GM18511 (cell line): ENCODE measurements around the gene PANK1.

Experiments used
- ATAC-seq: cut with Tn5 transposase; IDR thresholded peaks from one replicate; pipeline ENCODE4 v1.9.1; 2021; ENCODE audit warnings: mild to moderate bottlenecking, moderate library complexity; ENCODE audit not compliant: unreplicated experiment

Gene PANK1

DNA sequence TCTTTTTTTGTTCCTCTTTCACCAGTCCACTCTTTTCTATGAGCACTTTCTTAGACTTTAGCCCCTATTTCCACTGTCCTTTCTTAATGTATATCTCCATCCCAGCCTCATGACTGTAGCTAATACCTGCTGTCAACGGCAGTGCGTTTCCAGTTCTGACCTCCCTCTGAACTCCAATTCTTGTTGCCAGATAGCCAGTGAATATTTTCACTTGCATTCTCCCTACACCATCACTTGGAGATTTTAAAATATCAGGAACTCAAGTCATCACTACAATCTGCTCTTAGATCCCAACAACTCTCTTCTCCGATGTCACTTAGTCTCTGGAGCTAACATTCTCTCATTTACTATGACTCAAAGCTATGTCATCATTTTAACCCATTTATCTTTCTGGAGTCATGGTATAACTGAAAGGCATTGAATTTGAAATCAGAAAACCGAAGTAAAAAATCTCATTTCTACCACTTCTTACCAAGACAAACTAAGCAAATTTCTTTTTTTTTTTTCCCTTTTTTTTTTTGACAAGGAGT is 104.6 kb downstream of the PANK1 start:
- no peak for ATAC-seq

DNA sequence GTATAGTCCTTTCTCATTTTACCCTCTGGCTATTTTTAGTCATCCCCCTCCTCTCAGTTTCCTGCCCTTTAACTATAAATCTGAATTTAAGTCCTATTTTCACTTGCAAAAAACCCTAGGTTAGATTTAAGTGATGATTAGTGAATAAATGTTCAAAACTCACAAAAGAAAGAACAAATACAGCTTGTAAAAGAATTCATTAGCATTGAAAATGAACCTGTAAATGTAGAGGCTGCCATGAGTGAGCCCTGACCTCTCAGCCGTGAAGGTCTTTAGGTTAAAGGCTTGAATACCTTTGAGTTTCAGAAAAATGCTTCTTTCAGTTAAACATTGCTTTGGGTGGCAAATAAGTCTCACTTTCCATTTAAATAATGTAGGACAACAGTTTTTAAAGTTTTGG is 107.7 kb downstream of the PANK1 start:
- no peak for ATAC-seq

DNA sequence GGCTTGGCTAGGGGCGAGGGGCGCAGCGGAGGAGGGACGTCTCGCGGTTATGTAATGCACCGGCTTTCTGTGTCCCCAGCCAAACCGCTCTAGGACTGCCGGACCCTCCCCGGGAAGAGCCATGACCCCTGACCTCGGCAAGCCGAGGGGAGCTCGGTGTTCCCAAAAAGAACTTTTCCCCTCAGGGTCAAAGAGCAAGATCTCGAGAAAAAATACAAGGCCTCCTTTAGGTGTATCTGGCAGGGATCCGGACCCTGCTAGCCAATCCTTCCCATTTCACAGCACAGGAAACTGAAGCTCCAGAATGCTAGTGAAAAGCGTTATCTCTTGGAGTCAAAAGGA is 109.1 kb downstream of the PANK1 start:
- ATAC-seq = no peak

DNA sequence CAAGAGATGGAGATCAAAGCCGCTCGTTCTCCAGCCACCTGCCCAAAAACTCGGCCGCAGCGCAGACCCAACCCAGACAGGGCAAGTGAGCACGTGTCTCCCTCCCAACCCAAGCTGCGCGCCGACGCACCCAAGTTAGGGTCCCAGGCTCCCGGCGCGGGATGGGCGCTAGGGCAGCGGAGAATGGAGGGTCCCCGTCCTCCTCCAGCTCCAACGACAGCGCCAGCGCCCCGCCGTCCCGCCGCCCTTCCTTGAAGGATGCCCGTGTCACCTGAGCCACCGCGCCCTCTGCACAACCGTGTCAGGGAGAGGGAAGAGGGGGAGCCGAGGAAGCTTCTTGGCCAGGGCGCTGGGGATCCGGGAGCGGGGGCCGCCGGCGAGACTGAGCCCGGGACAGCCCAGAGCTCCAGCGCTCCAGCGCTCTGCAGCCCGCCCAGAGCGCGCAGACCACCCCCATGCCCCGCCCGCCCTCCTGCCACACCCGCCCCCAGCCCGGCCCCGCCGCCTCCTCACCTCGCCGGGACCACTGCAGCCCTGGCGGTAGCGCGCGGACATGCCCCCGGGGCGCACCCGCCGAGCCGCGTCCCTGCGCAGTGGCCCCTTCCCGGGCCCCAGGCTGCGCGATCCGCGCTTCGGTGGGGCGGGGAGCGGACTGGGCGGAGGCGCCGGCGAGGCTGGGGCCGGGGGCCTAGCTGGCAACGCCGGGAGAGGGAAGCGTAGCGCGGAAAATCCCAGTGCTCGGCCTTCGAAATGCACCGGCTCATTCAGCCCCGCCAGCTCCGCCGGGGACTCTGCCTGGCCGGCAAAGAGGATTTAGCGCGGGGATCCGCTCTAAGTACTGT is 109.7 kb downstream of the PANK1 start, which contains the start of gene SLC16A12:
TSS of gene SLC16A12 (minus strand) at position 424 of the 842 bp plus-strand sequence. CDS start 73,016 bp downstream, outside the sequence.
- no peak for ATAC-seq

DNA sequence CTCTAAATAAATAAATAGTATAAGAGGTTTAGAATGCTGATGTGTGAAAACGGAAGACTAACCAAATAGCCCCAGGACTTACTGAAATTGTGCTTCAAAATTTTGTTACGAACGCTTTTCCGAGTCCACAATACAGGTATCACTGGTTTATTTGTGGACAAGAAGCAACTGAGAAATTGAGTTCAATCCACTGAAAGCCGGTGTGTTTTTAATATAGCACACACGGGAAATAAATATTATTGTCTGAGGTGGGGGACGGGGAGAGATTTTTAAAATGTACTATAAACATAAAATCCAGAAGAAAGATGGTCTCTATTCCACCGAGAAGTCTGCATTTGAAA is 110.2 kb downstream of the PANK1 start:
- no peak for ATAC-seq
